NCI-H748 (cell line): Measurements from ENCODE around the gene CABP2.
"Not testable (repeated sequence)": the region's sequence is repeated elsewhere in the genome, so short reads cannot be mapped to it uniquely, and the experiment has no call there.

Source experiments
- DNase-seq: peaks from one replicate; lab custom pipeline; 2025; ENCODE audit not compliant: unreplicated experiment; lab: John Stamatoyannopoulos, UW

CABP2 gene

GRCh38 chr11:67522844-67523555 is at the start of gene CABP2:
CABP2 (minus strand) TSS chr11:67523446; CDS start chr11:67523326, 120 bp downstream.
- no peak for DNase-seq

GRCh38 chr11:67572747-67573419 is 49.6 kb upstream of the CABP2 start:
- peak; percentile 62 for DNase-seq

- DNase-seq, result no peak
These were observed 49.1 kb upstream of the CABP2 start for GRCh38 chr11:67572305-67572704.

GRCh38 chr11:67571443-67571842 is 48.2 kb upstream of the CABP2 start:
- DNase-seq, result no peak

- no peak for DNase-seq
These were observed 41.0 kb upstream of the CABP2 start for GRCh38 chr11:67564230-67564629.

GRCh38 chr11:67563705-67564114 is 40.5 kb upstream of the CABP2 start:
- DNase-seq, result not testable (repeated sequence)

- DNase-seq, result no peak
These were observed 39.9 kb upstream of the CABP2 start for GRCh38 chr11:67562963-67563704.

GRCh38 chr11:67561971-67562619 is 38.8 kb upstream of the CABP2 start:
- DNase-seq, result peak; percentile 30

GRCh38 chr11:67558084-67558772 is 35.0 kb upstream of the CABP2 start:
- no peak for DNase-seq

- no peak for DNase-seq
These were observed 33.0 kb upstream of the CABP2 start for GRCh38 chr11:67556244-67556643.

- DNase-seq, result not testable (repeated sequence)
These were observed 28.5 kb upstream of the CABP2 start for GRCh38 chr11:67551697-67552096.

- DNase-seq, result no peak
These were observed 27.9 kb upstream of the CABP2 start for GRCh38 chr11:67551127-67551526.

GRCh38 chr11:67548555-67549110 is 25.4 kb upstream of the CABP2 start:
- DNase-seq, result no peak

GRCh38 chr11:67548112-67548511 is 24.9 kb upstream of the CABP2 start:
- not testable (repeated sequence) for DNase-seq

- no peak for DNase-seq
These were observed 22.0 kb upstream of the CABP2 start for GRCh38 chr11:67545280-67545679.

- no peak for DNase-seq
These were observed 21.5 kb upstream of the CABP2 start for GRCh38 chr11:67544616-67545242.

- no peak for DNase-seq
These were observed 20.3 kb upstream of the CABP2 start for GRCh38 chr11:67543585-67543984.

GRCh38 chr11:67542971-67543370 is 19.7 kb upstream of the CABP2 start:
- DNase-seq, result no peak

GRCh38 chr11:67542169-67542568 is 18.9 kb upstream of the CABP2 start:
- DNase-seq, result no peak

- no peak for DNase-seq
These were observed 18.0 kb upstream of the CABP2 start for GRCh38 chr11:67541198-67541597.
